Panc1 (cell line): Measurements from ENCODE around the gene CA10. TPM values are rescaled to one million over a fixed set of nuclear protein-coding genes. Genes with fewer than 3 reads are reported as not detected.

ENCODE experiments used
- ATAC-seq: fragments of 200-7000 bp; cut with Tn5 transposase; 2 replicates; pipeline ENCODE4 v1.9.1; 2020; ENCODE audit warnings: mild to moderate bottlenecking, moderate library complexity
- Bru-seq: library from RNA; stranded (reverse); fragments of 400-500 nt; gene quantifications from one replicate; lab custom pipeline; 2021; lab: Mats Ljungman, UMichigan
- BruChase-seq, 2 experiments: library from RNA; stranded (reverse); fragments of 400-500 nt; gene quantifications; one replicate each; lab custom pipeline; 2021; lab: Mats Ljungman, UMichigan
- BruUV-seq: library from RNA; stranded (reverse); fragments of 400-500 nt; replicated peaks from 2 replicates; lab custom pipeline; 2021; lab: Mats Ljungman, UMichigan
- CTCF ChIA-PET: fragments of 300-600 bp; sonication (Branson Sonifier 250); formaldehyde crosslinking; loops from one replicate; lab custom pipeline; 2022; ENCODE audit warnings: antibody characterized with exemption; lab: Charles Lee
- POLR2A ChIA-PET: fragments of 300-600 bp; sonication (Branson Sonifier 250); formaldehyde crosslinking; loops from one replicate; lab custom pipeline; 2022; ENCODE audit warnings: antibody characterized with exemption; lab: Charles Lee
- DNase-seq: peaks from one replicate; pipeline ENCODE4 v3.0.0-alpha.2; 2010; ENCODE audit warnings: low read depth, low spot score
- H3K27ac ChIP-seq: 2 replicates; pipeline ENCODE4 v1.5.1; 2011; ENCODE audit warnings: mild to moderate bottlenecking, low read length, inconsistent platforms
- H3K27me3 ChIP-seq: fragments of 200-500 bp; sonication (Bioruptor generic); 2 replicates; pipeline ENCODE4 v1.6.0; 2014; ENCODE audit warnings: low read length, inconsistent platforms; ENCODE audit not compliant: control insufficient read depth, insufficient read depth
- H3K36me3 ChIP-seq: fragments of 200-500 bp; sonication (Bioruptor generic); 2 replicates; pipeline ENCODE4 v1.5.1; 2014; ENCODE audit warnings: inconsistent platforms, mild to moderate bottlenecking, low read length, moderate library complexity; ENCODE audit not compliant: control insufficient read depth, insufficient read depth
- H3K4me1 ChIP-seq: 2 replicates; pipeline ENCODE4 v1.5.1; 2011; ENCODE audit warnings: inconsistent platforms, mild to moderate bottlenecking, low read length, moderate library complexity; ENCODE audit not compliant: control insufficient read depth, insufficient read depth
- H3K4me3 ChIP-seq, 2 experiments: 2 replicates each; pipeline ENCODE4 v1.5.1; 2011 to 2012; ENCODE audit warnings: low read depth in 2 of 2, low read length in 2 of 2, mild to moderate bottlenecking in 2 of 2, inconsistent platforms in 1 of 2, moderate library complexity in 1 of 2
- H3K9me3 ChIP-seq: fragments of 200-500 bp; sonication (Bioruptor generic); 2 replicates; pipeline ENCODE4 v1.5.1; 2014; ENCODE audit warnings: low read depth, mild to moderate bottlenecking, inconsistent platforms, low read length, moderate library complexity; ENCODE audit not compliant: control insufficient read depth, insufficient read depth
- CTCF ChIP-seq: fragments of 450-650 bp; IDR thresholded peaks from 2 replicates; pipeline ENCODE4 v1.5.1; 2017; ENCODE audit warnings: mild to moderate bottlenecking
- POLR2AphosphoS5 ChIP-seq: IDR thresholded peaks from 2 replicates; pipeline ENCODE4 v1.6.1; 2012; ENCODE audit warnings: mild to moderate bottlenecking, low read depth, low read length, moderate library complexity
- REST ChIP-seq, 2 experiments: IDR thresholded peaks; 2 replicates each; pipeline ENCODE4 v1.6.1; 2011 to 2012; ENCODE audit warnings: low read depth in 2 of 2, control low read depth in 1 of 2, low read length in 1 of 2, mild to moderate bottlenecking in 1 of 2, moderate library complexity in 1 of 2; ENCODE audit not compliant: insufficient read depth in 1 of 2
- SIN3A ChIP-seq: IDR thresholded peaks from 2 replicates; pipeline ENCODE4 v1.6.1; 2012; ENCODE audit warnings: low read depth, mild to moderate bottlenecking, low read length, moderate library complexity, borderline replicate concordance; ENCODE audit not compliant: insufficient read depth
- TCF7L2 ChIP-seq: IDR thresholded peaks from 2 replicates; pipeline ENCODE4 v1.6.1; 2011; ENCODE audit warnings: mild to moderate bottlenecking, low read depth, low read length, inconsistent platforms
- in situ Hi-C: cut with HindIII; loops from 2 replicates; pipeline ENCODE4 v1.10.0; 2016; ENCODE audit warnings: low sequenced_read_pairs, low pct_unique_long_range_greater_than_20kb
- intact Hi-C: fragments of 100-400 bp; cut with micrococcal nuclease; formaldehyde crosslinking; loops from one replicate; pipeline ENCODE4 v1.10.0; 2022; ENCODE audit not compliant: unreplicated experiment
- long read RNA-seq: library from polyadenylated mRNA; unstranded; transcript quantifications from one replicate; pipeline ENCODE4 v2.0.0, GENCODE V29; 2021; ENCODE audit not compliant: unreplicated experiment
- polyA plus RNA-seq: library from polyadenylated mRNA; unstranded; fragments of >200 nt; gene quantifications from one replicate; pipeline ENCODE4 v1.2.1, GENCODE V29; 2012; ENCODE audit warnings: missing spikeins; ENCODE audit not compliant: insufficient read length
- total RNA-seq: library from RNA; stranded (reverse); gene quantifications from one replicate; pipeline ENCODE4 v1.2.1, GENCODE V29; 2021; ENCODE audit not compliant: unreplicated experiment

Gene CA10
- total RNA-seq = not detected
- not detected for polyA plus RNA-seq
- Bru-seq, nascent RNA = percentile 1 among the genes with signal in this experiment
- percentile 0 among the genes with signal in this experiment for BruChase-seq, experiment 1, labeled RNA remaining after a 2-hour chase
- percentile 0 among the genes with signal in this experiment for BruChase-seq, experiment 2, labeled RNA remaining after a 6-hour chase
- long read RNA-seq = 0 reads

- ATAC-seq (no peak), DNase-seq (no peak)
- in situ Hi-C loops = no loop called here
- H3K27me3 ChIP-seq = no peaks in the 10 kb centered on the region
- no peaks in the 10 kb centered on the region for H3K4me1 ChIP-seq
- no peak within 1 kb of the TSS for H3K4me3 ChIP-seq
- BruUV-seq = no TSS peak
- H3K27ac ChIP-seq = no peak within 1 kb of the TSS
- H3K36me3 ChIP-seq = no peaks in the 10 kb centered on the region
- CTCF ChIA-PET = no interaction called here
- H3K9me3 ChIP-seq = no peaks in the 10 kb centered on the region
- TF ChIP-seq REST (IDR thresholded peaks at IDR 0.05; ENCODE audit: insufficient read depth in 1 of 2, low read depth in 2 of 2, low read length in 1 of 2) = no peak
- no peak for TF ChIP-seq SIN3A
- no peak for TF ChIP-seq CTCF
- no peak for TF ChIP-seq POLR2AphosphoS5
- no peak for TF ChIP-seq TCF7L2
- intact Hi-C loops = no loop called here
- POLR2A ChIA-PET = no interaction called here
Measured at GRCh38 chr17:52158450-52159042, at the start of gene CA10. TSS of gene CA10 (minus strand) at chr17:52158714.

DNA sequence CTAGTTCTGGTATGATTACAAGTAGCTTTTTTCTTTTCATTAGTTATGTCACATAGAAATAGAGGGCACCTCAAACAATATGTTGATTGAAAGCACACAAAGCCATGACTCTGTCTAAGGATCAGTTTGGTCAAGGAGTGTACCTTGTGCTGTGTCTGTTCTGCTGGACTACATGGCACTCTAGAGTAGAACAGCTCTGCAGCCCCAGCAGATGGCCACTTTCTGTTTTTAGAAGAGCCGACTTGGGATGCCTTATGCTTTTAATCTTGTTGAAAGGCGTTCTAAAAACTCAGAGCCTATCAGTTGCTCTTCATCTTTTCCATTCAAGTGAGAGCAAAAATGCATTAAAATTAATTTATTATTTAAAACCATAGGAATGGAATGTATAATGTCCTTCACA is 49.3 kb upstream of the CA10 start:
- Histone ChIP-seq H3K4me3 (no peak overlapping the region), H3K4me1 (no peaks in the 10 kb centered on the region), H3K27me3 (no peaks in the 10 kb centered on the region), H3K9me3 (no peaks in the 10 kb centered on the region), H3K27ac (no peak overlapping the region), H3K36me3 (no peaks in the 10 kb centered on the region)
- CTCF ChIA-PET = no interaction called here
- DNase-seq (no peak), ATAC-seq (no peak)
- TF ChIP-seq POLR2AphosphoS5 = no peak
- TF ChIP-seq REST (IDR thresholded peaks at IDR 0.05; ENCODE audit: insufficient read depth in 1 of 2, low read depth in 2 of 2, low read length in 1 of 2) = no peak
- no peak for TF ChIP-seq CTCF
- TF ChIP-seq SIN3A = no peak
- TF ChIP-seq TCF7L2 = no peak
- in situ Hi-C loops = no loop called here
- no TSS peak for BruUV-seq
- intact Hi-C loops = no loop called here
- POLR2A ChIA-PET = no interaction called here
